ENCODE data around the gene GNG4. TPM values are rescaled to one million over a fixed set of nuclear protein-coding genes. Genes with fewer than 3 reads are reported as not detected.
"Not testable (repeated sequence)": the region's sequence is repeated elsewhere in the genome, so short reads cannot be mapped to it uniquely, and the experiment has no call there.

Gene GNG4
- total RNA-seq, 1 donor from 2014 or later = 0.12 TPM

DNA sequence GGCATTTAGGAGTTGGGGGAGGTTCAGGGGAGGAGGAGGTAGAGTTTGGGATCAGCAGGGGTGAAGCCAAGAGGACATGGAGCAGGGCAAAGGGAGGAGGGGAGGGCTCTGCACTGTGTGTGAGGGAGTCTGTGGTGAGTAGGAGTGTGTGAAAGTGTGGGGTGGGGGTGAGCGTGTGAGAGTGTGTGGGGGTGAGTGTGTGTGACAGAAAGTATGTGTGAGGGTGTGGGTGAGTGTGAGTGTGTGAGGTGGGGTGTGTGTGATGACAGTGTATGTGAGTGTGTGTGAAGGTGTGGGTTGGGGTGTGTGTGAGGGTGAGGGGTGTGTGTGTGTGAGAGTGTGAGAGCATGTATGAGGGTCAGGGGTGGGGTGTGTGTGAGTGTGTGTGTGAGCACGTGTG lies 62.6 kb downstream of the GNG4 start:
- DNase-seq (ENCODE audit: low spot score) = no peak

DNA sequence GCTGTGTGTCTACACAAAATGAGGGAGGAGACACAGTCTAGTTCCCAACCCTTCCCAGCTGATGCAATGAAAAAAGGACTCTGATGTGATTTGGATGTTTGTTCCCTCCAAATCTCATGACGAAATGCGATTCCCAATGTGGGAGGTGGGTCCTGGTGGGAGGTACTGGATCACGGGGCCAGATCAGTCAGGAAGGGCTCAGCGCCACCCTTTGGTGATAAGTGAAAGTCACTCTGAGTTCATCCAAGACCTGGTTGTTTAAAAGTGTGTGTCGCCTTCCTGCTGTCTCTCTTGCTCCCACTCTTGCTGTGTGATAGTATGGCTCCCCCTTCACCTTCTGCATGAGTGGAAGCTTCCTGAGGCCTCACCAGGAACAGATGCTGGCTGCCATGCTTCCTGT lies 63.2 kb downstream of the GNG4 start:
- no peak for DNase-seq (ENCODE audit: low spot score)

DNA sequence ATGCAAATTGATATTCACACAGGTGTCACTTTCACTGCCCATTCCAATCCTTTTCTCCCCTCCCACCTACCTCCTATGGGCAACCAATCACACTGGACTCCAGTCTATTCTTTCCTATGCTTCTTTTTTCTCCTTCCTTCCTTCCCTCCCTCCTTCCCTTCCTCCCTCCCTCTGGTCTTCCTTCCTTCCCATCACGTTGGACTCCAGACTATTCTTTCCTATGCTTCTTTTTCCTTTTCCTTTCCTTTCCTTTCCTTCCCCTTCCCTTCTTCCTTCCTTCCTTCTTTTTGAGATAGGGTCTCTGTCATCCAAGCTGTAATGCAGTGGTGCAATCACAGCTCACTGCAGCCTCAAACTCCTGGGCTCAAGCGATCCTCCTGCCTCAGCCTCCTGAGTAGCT lies 64.6 kb downstream of the GNG4 start:
- no peak for DNase-seq (ENCODE audit: low spot score)

DNA sequence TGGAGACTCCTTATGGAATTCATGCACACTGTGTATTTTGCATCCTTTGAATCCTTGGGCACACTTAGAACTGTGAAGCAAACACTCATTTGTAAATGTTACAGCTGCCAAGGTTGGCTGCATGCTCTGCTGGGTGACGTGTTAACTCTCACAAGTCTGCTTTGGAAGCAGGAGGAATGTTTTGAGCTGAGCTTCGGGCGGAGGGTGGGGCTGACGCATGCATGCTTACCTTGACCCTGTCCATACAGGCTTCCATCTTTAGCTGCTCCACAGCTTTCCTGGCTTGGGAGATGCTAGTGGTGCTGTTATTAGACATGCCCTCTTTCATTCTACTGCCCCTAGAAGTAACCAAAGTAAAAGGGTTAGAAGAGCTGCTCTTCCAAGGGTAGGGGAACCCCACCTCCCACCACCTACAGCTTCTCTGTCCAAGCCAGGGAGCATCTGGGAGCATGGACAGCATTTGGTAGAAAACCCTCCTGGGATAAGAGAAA lies 66.0 kb downstream of the GNG4 start:
- no peak for DNase-seq (ENCODE audit: low spot score)

DNA sequence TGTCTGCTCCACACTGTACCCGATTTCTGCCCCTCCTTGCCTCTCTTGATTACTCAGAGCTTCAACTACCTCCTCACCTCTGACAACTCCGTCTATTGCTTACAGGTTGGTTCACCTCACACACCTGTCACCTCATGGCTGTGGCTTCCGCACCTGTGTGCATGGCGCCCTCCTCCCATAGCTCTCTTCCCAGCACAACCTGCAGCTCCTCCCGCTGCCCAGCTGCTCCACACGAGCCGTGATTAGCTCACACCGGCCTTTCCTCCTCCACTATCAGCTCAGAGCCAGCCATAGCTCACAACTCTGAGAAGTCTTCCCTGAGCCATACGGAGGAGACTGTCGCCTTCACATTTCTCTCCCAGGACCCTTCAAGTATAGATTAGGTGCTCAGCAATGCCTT lies 67.5 kb downstream of the GNG4 start:
- DNase-seq (ENCODE audit: low spot score) = no peak

DNA sequence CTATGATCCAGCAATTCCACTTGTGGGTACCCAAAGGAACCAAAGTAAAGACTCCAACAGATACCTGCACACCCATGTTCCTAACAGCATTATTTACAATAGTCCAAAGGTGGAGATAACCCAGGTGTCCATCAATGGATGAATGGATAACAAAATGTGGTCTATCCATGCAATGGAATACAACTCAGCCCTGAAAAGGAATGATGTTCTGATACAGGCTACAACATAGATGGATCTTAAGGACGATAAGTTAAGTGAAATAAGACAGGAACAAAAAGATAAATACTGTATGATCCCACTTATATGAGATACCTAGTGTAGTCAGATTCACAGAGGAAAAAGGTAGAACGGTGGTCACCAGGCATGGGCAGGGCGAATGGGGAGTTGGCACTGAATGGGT lies 69.7 kb downstream of the GNG4 start:
- DNase-seq (ENCODE audit: low spot score) = no peak

DNA sequence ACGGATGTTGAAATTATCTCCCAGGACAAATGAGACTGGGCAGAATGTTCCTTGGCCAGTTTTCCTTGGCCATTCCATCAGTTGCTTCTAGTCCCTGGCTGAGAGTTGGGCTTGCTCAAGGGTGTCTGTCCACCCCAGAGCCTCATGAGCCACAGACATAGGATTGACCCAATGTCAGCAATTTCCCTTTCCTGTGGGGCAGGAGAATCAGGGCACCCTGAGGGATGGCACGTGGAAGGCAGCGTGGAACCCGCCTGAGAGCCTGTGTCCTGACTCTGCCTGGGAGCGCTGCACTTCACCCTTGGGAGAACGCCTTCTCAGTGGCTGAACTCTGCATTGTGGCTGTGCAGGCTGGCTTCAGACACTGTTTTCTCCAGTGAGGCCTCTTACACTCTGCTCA lies 74.0 kb downstream of the GNG4 start:
- no peak for DNase-seq (ENCODE audit: low spot score)

DNA sequence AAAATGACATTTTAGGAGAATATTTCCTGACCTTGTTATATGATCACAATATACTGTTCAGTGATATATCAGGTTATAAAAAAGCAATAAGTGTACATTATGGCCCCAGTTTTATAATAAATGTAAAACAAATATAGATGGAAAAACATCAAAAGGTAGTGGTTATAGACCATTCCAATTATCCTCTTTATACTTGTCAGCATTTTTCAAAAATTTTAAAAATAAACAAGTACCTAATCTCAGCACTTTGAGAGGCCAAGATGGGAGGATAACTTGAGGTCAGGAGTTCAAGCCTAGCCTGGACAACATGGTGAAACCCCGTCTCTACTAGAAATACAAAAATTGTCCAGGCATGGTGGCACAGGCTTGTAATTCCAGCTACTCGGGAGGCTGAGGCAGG lies 75.7 kb downstream of the GNG4 start:
- no peak for DNase-seq (ENCODE audit: low spot score)

DNA sequence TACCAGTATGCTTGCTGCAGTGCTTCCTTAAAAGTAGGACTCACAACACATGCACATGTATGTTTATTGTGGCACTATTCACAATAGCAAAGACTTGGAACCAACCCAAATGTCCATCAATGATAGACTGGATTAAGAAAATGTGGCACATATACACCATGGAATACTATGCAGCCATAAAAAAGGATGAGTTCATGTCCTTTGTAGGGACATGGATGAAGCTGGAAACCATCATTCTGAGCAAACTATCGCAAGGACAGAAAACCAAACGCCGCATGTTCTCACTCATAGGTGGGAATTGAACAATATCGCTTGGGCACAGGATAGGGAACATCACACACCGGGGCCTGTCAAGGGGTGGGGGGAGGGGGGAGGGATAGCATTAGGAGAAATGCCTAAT lies 76.6 kb downstream of the GNG4 start:
- DNase-seq (ENCODE audit: low spot score) = not testable (repeated sequence)

DNA sequence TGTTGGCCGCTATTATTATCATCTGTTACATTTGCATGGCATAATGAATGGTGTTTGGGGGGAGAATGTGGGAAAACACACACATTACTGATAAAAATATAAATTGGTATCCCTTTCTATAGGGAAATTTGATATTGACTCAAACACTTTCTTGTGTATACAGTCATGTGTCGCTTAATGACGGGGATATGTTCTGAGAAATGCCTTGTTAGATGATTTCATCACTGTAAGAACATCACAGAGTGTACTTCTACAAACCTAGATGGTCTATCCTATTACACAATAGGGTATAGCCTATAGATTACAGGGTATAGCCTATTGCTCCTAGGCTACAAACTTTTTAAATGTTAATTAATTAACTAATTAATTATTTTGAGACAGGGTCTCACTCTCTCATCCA lies 78.1 kb downstream of the GNG4 start:
- DNase-seq (ENCODE audit: low spot score) = no peak

DNA sequence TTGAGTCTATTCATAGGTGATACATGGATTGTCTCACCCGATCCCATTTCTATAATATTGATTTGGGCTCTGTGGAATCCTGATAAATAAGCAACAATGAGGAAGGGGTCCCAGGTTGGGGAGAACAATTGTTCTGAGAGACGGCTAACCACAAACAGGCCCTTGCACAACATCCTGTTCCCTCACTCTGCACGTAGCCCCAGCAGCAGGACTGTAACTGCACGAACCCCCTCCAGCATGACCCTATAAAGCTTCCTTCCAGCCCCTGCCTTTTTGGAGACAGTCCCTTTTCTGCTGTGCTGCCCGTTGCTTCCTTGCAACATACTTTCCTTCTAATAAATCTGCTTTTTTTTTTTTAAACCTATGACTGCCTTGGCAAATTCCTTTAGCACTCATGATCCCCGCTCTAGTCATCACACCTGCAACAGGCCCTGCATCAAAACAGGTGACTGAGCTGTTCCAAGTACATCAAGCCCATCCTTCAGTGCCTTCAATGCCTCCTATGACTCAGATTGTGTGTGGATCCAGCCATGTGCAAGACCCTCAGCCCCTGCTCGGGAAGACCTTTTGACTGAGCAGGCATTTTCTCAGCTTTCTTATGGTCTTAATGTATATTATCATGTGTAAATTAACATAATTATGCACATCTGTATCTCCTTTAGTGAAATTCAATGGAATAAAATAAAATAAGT lies 81.6 kb downstream of the GNG4 start:
- no peak for DNase-seq (ENCODE audit: low spot score)

DNA sequence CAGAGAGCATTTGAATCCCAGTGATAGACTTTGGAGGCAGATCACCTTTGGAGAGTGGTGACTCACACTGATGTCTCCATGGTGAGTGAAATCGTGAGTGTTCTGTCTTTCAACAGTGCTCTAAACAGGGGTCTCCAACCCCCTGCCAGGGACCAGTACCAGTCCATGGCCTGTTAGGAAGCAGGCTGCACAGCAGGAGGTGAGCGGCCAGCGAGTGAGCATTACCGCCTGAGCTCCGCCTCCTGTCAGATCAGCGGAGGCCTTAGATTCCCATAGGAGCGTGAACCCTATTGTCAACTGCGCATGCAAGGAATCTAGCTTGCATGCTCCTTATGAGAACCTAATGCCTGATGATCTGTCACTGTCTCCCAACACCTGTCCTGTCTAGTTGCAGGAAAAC lies 83.5 kb downstream of the GNG4 start:
- no peak for DNase-seq (ENCODE audit: low spot score)

DNA sequence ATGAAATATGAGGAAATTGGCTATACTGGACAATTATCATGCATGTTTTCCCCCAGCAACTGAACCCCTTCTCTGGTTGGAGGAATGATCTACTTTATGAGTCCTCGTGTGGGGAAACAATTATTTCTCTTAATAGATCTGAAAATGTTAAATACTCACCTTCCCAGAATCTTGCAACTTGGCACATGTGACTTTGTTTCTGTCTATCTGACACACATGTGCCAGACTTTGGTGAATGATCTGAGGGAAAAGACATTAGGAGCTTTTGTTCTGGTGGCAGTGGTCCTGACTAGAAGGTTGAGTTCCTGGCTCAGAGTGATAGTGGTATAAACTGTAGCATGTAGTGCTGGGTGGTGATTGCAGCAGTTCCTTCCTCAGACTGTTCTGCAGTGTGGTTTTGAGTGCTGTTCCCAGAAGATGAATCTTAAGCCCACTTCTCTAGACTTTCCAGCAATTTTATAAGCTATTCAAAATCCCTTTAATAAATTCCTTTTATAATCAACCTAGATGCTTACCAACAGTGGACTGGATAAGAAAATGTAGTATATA lies 86.0 kb downstream of the GNG4 start:
- no peak for DNase-seq (ENCODE audit: low spot score)

DNA sequence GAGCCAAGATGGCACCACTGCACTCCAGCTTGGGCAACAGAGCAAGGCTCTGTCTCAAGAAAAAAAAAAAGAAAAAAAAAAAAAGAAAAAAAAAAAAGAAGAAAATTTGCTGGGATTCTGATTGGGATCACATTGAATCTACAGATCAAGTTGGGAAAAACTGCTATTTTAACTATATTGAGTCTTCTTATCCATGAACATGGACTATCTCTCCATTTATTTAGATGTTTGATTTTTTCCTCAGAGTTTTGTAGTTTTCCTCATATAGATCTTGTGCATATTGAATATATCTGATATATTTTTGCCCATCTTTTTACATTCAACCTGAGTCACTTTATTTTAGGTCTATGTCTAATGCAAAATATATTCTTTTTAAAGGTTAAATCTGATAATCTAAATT lies 87.0 kb downstream of the GNG4 start:
- DNase-seq (ENCODE audit: low spot score) = no peak

DNA sequence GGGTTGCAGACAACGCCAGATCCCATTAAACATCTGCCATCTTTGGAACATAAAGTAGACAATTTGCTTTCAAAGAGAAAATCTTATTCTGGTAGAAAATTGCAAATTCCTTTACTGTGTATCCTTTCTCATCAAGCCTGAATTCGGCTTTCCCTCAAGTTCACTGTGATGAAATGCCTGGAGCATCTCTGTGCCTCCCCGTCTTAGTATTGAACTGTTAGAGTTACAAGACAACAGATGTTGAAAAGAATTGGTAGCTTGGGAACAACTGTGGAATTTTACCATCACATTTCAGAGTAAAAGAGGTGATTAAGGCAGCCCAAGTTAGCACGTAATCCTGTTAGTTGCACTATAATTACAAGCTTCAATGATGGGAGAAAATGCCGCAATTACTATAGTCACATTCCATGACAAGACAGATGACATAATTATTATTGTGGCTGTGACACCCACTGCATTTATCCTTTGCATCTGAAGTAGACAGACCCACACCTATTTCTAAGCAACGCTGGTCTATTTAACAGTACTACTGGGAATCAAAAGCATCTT lies 90.9 kb downstream of the GNG4 start:
- no peak for DNase-seq (ENCODE audit: low spot score)

DNA sequence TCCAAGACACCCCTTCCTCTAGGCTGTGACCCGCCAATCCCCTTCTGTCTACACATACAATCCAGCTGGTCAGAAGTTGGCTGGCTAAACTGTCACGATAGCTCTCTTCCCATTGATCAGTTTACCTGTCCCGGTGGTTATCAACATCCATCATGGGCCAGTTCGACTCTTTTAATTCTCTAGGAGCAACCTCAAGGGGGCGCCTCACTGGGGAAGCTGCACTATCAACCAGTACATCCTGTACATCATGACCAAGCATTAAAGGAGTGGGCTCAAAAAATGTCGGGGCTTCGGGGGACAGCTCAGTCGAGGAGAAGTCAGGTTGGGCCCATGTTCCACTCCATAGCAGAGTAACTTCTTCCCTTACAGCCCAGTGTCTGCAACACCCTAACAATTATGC lies 92.1 kb downstream of the GNG4 start:
- DNase-seq (ENCODE audit: low spot score) = no peak

DNA sequence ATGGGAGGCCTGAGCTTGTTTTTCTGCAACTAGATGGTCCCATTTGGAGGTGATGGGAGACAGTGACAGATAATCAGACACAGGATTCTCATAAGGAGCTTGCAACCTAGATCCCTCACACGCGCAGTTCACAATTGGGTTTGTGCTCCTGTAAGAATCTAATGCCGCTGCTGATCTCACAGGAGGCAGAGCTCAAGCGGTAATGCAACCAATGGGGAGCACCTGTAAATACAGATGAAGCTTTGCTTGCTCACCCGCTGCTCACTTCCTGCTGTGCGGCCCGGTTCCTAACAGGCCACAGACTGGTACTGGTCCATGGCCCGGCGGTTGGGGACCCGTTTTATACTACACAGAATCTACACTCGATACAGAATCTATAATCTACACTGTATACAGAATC lies 92.8 kb downstream of the GNG4 start:
- no peak for DNase-seq (ENCODE audit: low spot score)

DNA sequence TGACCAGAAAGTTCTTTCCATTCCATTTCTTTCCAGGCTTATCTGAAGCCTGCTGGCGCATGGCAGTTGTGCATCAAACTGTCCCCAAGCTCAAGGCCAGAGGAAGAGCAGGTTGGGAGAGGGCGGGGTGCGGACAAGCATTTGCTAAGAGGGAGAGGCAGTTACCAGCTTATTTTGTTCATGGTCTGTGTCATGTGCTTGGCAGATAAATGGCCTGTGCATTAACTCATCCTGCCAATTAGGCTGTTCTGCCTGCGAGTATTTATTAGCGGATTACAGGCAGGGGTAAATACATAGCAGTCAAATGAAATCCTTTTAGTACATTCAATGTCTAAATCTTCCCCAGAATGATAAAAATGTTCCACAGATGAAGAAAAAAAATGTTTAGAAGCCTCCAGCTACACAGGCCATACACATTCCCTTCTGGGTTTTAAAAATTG lies 96.5 kb downstream of the GNG4 start:
- DNase-seq (ENCODE audit: low spot score) = no peak

DNA sequence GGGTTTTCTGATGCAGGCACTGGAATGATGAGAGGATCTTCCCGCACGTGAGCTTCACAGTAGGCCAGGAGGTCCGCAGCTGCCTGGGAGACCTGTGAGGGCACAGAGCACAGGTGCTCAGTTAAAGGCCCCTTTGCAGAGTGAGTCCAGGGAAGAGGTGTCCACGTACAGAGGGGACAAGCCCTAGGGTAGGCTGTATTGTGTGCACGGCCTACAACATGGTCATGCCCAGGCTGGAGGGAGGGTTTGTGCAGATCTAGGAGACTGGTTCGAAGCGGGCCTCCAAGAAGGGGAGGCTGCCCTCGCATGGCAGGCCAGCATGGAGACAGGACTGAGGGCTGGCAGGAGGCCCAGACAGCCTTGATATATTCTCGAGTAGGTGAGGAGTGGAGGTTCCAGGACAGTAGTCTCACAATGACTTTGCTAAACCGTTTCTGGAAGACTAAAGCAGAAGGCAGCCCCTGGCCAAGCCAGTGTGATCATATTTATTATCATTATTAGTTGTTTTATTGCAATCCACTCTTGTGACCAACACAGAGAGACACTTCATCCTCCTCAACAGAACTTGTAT lies 97.4 kb downstream of the GNG4 start:
- no peak for DNase-seq (ENCODE audit: low spot score)

DNA sequence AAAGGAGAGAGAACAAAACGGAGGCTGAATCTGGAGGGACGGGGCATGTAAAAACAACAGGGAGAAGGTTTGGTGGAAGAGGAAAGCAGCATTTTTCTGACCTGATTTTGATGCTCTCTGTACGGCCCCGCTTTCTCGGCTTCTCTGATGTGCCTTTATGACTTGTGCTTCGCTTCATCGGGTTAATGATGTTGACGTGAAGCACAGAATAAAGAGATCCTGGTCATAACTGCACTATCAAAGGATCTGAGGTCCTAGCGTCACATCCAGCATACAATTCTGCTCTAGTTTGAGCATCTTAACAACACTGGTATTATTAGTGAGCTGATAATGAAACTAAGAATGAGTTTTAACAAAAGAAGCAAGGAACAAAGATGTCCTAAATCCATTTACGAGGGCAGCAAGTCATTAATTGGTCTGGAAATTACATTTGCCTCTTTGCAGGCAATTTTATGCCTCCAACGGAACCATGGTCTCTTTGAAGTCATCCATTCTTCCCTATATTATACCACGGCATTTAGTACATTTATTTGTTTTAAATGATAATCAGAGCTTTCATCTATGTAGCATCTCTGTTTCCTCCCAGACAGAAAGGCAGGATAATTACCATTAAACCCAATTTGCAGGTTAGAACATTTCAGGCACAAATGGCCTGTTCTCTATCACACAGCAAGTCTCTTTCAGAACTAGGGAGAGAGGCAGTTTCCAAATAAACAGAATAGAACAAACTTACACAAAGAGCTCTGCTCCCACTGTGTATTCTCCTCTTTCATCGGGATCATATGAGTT lies 100.0 kb downstream of the GNG4 start:
- no peak for DNase-seq (ENCODE audit: low spot score)

DNA sequence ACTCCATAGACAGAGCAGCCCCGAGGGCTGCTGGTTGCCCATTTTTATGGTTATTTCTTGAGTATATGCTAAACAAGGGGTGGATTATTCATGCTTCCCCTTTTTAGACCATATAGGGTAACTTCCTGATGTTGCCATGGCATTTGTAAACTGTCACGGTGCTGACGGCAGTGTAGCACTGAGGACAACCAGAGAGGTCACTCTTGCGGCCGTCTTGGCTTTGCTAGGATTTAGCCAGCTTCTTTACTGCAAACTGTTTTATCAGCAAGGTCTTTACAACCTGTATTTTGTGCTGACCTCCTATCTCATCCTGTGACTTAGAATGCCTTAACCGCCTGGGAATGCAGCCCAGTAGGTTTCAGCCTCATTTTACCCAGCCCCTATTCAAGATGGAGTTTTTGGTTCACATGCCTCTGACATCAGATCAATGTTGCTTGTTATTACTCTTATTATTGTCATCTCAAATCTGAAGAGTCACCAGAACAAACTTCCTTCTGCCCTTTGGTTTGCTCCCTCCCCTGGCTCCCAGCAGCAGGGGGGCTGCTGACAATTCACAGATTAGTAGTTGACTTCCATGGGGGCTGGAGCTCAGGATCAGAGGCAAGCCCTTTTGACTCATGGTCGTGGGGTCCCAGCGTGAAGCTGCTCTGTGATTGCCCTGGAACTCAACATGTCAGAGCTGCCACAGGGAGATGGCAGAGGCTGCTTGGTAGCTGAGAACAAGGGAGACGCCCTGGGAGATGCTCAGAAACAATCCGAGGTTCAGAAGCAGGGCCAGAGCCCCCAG lies 103.0 kb downstream of the GNG4 start:
- DNase-seq (ENCODE audit: low spot score) = not testable (repeated sequence)

All from mucosa of gallbladder (tissue), 1 donor.